Upper lobe of left lung (tissue), 6 donors: ENCODE data around the gene TMPRSS11F. TPM values are rescaled to one million over a fixed set of nuclear protein-coding genes. Genes with fewer than 3 reads are reported as not detected.

ENCODE experiments used
- ATAC-seq, 2 donors: fragments of 200-7000 bp; cut with Tn5 transposase; one replicate each; pipeline ENCODE4 v1.9.1; 2022; ENCODE audit warnings: mild to moderate bottlenecking in 2 of 2, moderate library complexity in 2 of 2; ENCODE audit not compliant: low FRiP score in 2 of 2
- DNase-seq, 2 donors: peaks; one replicate each; pipeline ENCODE4 v3.0.0-alpha.2; 2019 to 2020
- H3K27ac ChIP-seq, 4 donors: fragments of 200-600 bp; sonication (generic); one replicate each; pipeline ENCODE4 v1.5.1; 2016 to 2019
- H3K27me3 ChIP-seq, 4 donors: fragments of 200-600 bp; sonication (generic); one replicate each; pipeline ENCODE4 v1.5.1; 2017 to 2019
- H3K36me3 ChIP-seq, 4 donors: fragments of 200-600 bp; sonication (generic); one replicate each; pipeline ENCODE4 v1.5.1; 2016 to 2019
- H3K4me1 ChIP-seq, 4 donors: fragments of 200-600 bp; sonication (generic); one replicate each; pipeline ENCODE4 v1.5.1; 2018 to 2019
- H3K4me3 ChIP-seq, 4 donors: fragments of 200-600 bp; sonication (generic); one replicate each; pipeline ENCODE4 v1.5.1; 2017 to 2019; ENCODE audit warnings: mild to moderate bottlenecking in 2 of 4, moderate library complexity in 1 of 4
- H3K9me3 ChIP-seq, 4 donors: fragments of 200-600 bp; sonication (generic); one replicate each; pipeline ENCODE4 v1.5.1; 2018 to 2019
- EP300 ChIP-seq, 4 donors: sonication (generic); formaldehyde crosslinking; IDR thresholded peaks; one replicate each; pipeline ENCODE4 v1.5.1; 2017; ENCODE audit warnings: antibody characterized with exemption in 4 of 4, control low read depth in 2 of 4
- POLR2A ChIP-seq, 4 donors: fragments of 450-650 bp; IDR thresholded peaks; one replicate each; pipeline ENCODE4 v1.5.1; 2016 to 2017; ENCODE audit warnings: antibody characterized with exemption in 4 of 4, mild to moderate bottlenecking in 2 of 4
- POLR2AphosphoS5 ChIP-seq, 2 donors: sonication (generic); formaldehyde crosslinking; IDR thresholded peaks; one replicate each; pipeline ENCODE4 v1.5.1; 2017; ENCODE audit warnings: antibody characterized with exemption in 2 of 2
- WGBS, 2 donors: methylation state at CpG; one replicate each; pipeline ENCODE4 v1.1.5; 2017 to 2018; 5-methylcytosine and 5-hydroxymethylcytosine counted together
- total RNA-seq, 6 donors: library from RNA; depleted of rRNA in 4 of 6; stranded (reverse); fragments of >200 nt in 4 of 6; gene quantifications; one replicate each; pipeline versions ENCODE4 v1.1.0 to v1.2.1, GENCODE V29; 2016 to 2021
- TF ChIP-seq, protein P1 (sequence below), 6 experiments: fragments of 450-650 bp in 4 of 6; fragments of 200-600 bp in 2 of 6; sonication (generic) in 2 of 6; IDR thresholded peaks; one replicate each; pipeline ENCODE4 v1.5.1; 2016 to 2019; ENCODE audit warnings: antibody characterized with exemption in 6 of 6
- donor health status: DM: no; HTN: no; CAD: no; lungs with moderate emphysema.
- donor health status: DM: no; HTN: yes; CAD: no; lungs with severe emphysema.

The TMPRSS11F gene
- total RNA-seq, 6 donors from 2014 or later = not detected

GRCh38 chr4:68167706-68168105 is 38.0 kb upstream of the TMPRSS11F start:
- H3K27ac ChIP-seq = no peak overlapping the region
- TF ChIP-seq POLR2A (IDR thresholded peaks at IDR 0.05) (no peak), POLR2AphosphoS5 (IDR thresholded peaks at IDR 0.05) (no peak), EP300 (IDR thresholded peaks at IDR 0.05) (no peak)
- TF ChIP-seq, protein P1, sequence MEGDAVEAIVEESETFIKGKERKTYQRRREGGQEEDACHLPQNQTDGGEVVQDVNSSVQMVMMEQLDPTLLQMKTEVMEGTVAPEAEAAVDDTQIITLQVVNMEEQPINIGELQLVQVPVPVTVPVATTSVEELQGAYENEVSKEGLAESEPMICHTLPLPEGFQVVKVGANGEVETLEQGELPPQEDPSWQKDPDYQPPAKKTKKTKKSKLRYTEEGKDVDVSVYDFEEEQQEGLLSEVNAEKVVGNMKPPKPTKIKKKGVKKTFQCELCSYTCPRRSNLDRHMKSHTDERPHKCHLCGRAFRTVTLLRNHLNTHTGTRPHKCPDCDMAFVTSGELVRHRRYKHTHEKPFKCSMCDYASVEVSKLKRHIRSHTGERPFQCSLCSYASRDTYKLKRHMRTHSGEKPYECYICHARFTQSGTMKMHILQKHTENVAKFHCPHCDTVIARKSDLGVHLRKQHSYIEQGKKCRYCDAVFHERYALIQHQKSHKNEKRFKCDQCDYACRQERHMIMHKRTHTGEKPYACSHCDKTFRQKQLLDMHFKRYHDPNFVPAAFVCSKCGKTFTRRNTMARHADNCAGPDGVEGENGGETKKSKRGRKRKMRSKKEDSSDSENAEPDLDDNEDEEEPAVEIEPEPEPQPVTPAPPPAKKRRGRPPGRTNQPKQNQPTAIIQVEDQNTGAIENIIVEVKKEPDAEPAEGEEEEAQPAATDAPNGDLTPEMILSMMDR (IDR thresholded peaks at IDR 0.05) = no peak
- H3K9me3 ChIP-seq = no peaks in the 10 kb centered on the region
- no peaks in the 10 kb centered on the region for H3K27me3 ChIP-seq
- no peaks in the 10 kb centered on the region for H3K4me1 ChIP-seq
- ATAC-seq (no peak), DNase-seq (no peak)
- no peaks in the 10 kb centered on the region for H3K36me3 ChIP-seq
- no peak overlapping the region for H3K4me3 ChIP-seq
- 75 to 83% methylated on average over 3 of the region's 3 CpGs for WGBS, 2 donors

- 64 to 66% methylated on average over 2 of the region's 2 CpGs for WGBS, 2 donors
- TF ChIP-seq POLR2A (IDR thresholded peaks at IDR 0.05) = no peak
- no peak for TF ChIP-seq EP300 (IDR thresholded peaks at IDR 0.05)
- no peak for TF ChIP-seq POLR2AphosphoS5 (IDR thresholded peaks at IDR 0.05)
- TF ChIP-seq, protein P1 (IDR thresholded peaks at IDR 0.05) = no peak
- Histone ChIP-seq H3K4me1 (no peaks in the 10 kb centered on the region), H3K36me3 (no peaks in the 10 kb centered on the region), H3K27ac (no peak overlapping the region), H3K9me3 (no peaks in the 10 kb centered on the region), H3K4me3 (no peak overlapping the region), H3K27me3 (no peaks in the 10 kb centered on the region)
- ATAC-seq = no peak
- DNase-seq = no peak
These were observed 37.5 kb upstream of the TMPRSS11F start for GRCh38 chr4:68167166-68167565.

DNA sequence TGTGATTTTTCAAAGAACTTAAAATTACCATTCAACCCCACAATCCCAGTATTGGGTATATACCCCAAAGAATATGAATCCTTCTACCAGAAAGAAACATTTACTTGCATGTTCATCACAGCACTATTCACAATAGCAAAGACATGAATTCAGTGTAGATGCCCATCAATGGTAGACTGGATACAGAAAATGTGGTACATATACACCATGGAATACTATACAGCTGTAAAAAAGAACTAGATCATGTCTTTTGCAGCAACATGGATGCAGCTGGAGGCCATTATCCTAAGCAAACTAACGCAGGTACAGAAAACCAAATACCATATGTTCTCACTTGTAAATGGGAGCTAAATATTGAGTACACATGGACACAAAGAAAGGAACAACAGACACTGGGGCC is 34.1 kb upstream of the TMPRSS11F start:
- DNase-seq (no peak), ATAC-seq (no peak)
- no peak for TF ChIP-seq POLR2AphosphoS5 (IDR thresholded peaks at IDR 0.05)
- TF ChIP-seq, protein P1 (IDR thresholded peaks at IDR 0.05) = no peak
- no peak for TF ChIP-seq EP300 (IDR thresholded peaks at IDR 0.05)
- TF ChIP-seq POLR2A (IDR thresholded peaks at IDR 0.05) = no peak
- no peaks in the 10 kb centered on the region for H3K4me1 ChIP-seq
- no peaks in the 10 kb centered on the region for H3K27me3 ChIP-seq
- H3K36me3 ChIP-seq = no peaks in the 10 kb centered on the region
- 94 to 95% methylated on average over 1 of the region's 1 CpG for WGBS, 2 donors
- no peak overlapping the region for H3K27ac ChIP-seq
- H3K9me3 ChIP-seq = no peaks in the 10 kb centered on the region
- H3K4me3 ChIP-seq = no peak overlapping the region

DNA sequence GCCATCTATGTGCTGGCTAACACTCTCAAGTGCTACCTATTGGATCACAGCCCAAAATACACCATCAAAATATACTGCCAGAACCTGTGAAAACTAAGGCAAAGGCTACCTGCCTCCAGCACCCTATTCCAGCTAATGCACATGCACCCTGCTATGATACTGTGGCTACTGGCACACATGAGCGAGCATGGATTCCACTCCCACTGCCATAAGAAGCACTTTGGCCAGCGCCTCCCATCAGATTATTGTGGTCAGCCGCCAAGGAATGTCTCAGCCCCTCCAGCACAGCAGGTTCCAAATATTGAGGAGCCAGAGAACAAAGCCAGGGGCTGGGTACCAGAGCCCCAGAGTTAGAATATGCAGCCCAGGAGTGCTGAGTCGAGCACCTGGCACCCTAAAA is 32.5 kb upstream of the TMPRSS11F start:
- Histone ChIP-seq H3K36me3 (no peaks in the 10 kb centered on the region), H3K4me3 (no peak overlapping the region), H3K27me3 (no peaks in the 10 kb centered on the region), H3K9me3 (no peaks in the 10 kb centered on the region), H3K27ac (no peak overlapping the region), H3K4me1 (no peaks in the 10 kb centered on the region)
- ATAC-seq = no peak
- TF ChIP-seq POLR2A (IDR thresholded peaks at IDR 0.05) = no peak
- TF ChIP-seq, protein P1 (IDR thresholded peaks at IDR 0.05) = no peak
- no peak for TF ChIP-seq POLR2AphosphoS5 (IDR thresholded peaks at IDR 0.05)
- TF ChIP-seq EP300 (IDR thresholded peaks at IDR 0.05) = no peak
- no peak for DNase-seq
- 44 to 83% methylated on average over 2 to 4 of the region's 4 CpGs for WGBS, 2 donors

DNA sequence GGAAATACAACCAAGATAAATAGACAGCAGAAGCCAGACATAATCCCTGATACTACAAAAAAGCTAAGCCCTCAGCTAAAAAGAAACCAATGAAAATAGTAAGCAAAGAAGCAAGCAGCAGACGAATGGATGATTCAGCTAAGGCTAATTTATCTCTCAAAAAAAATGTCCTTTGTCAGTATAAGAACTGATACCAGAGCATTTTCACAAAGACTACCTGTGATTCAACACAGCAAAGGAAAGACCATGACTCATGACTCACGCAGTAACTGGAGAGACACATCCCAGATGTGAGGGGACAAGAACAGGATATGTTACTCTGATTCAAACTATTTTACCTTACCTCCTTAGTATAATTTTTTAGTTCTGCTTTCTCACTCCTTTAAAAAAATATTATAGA is 22.7 kb upstream of the TMPRSS11F start:
- no peaks in the 10 kb centered on the region for H3K4me1 ChIP-seq
- DNase-seq (no peak), ATAC-seq (no peak)
- no peak overlapping the region for H3K27ac ChIP-seq
- no peaks in the 10 kb centered on the region for H3K27me3 ChIP-seq
- 70 to 75% methylated on average over 2 of the region's 2 CpGs for WGBS, 2 donors
- no peaks in the 10 kb centered on the region for H3K9me3 ChIP-seq
- H3K4me3 ChIP-seq = no peak overlapping the region
- no peaks in the 10 kb centered on the region for H3K36me3 ChIP-seq
- TF ChIP-seq POLR2A (IDR thresholded peaks at IDR 0.05) (no peak), EP300 (IDR thresholded peaks at IDR 0.05) (no peak), POLR2AphosphoS5 (IDR thresholded peaks at IDR 0.05) (no peak)
- TF ChIP-seq, protein P1 (IDR thresholded peaks at IDR 0.05) = no peak
